ENCODE measurements around the gene DDAH1.
A peak's percentile ranks its signal among the peaks of the same experiment; 100 is the strongest.

Gene DDAH1

GRCh38 chr1:85437139-85437538 lies 27.8 kb downstream of the DDAH1 start:
- no peak for DNase-seq

GRCh38 chr1:85433096-85433495 lies 31.9 kb downstream of the DDAH1 start:
- no peak for DNase-seq

GRCh38 chr1:85428471-85429089 lies 36.4 kb downstream of the DDAH1 start:
- DNase-seq: no peak

- DNase-seq: no peak
These were observed 37.1 kb downstream of the DDAH1 start for GRCh38 chr1:85427849-85428248.

- DNase-seq: no peak
These were observed 37.6 kb downstream of the DDAH1 start for GRCh38 chr1:85427331-85427730.

GRCh38 chr1:85421179-85421578 lies 43.8 kb downstream of the DDAH1 start:
- DNase-seq: no peak

- DNase-seq: no peak
These were observed 44.8 kb downstream of the DDAH1 start for GRCh38 chr1:85420199-85420598.

GRCh38 chr1:85417876-85418275 lies 47.1 kb downstream of the DDAH1 start:
- no peak for DNase-seq

GRCh38 chr1:85417017-85417416 lies 47.9 kb downstream of the DDAH1 start:
- DNase-seq: no peak

- DNase-seq: no peak
These were observed 51.8 kb downstream of the DDAH1 start for GRCh38 chr1:85413169-85413568.

- no peak for DNase-seq
These were observed 53.2 kb downstream of the DDAH1 start for GRCh38 chr1:85411567-85412305.

- no peak for DNase-seq
These were observed 55.4 kb downstream of the DDAH1 start for GRCh38 chr1:85409516-85409915.

- DNase-seq: no peak
These were observed 57.1 kb downstream of the DDAH1 start for GRCh38 chr1:85407746-85408377.

- peak; percentile 68 for DNase-seq
These were observed 57.9 kb downstream of the DDAH1 start for GRCh38 chr1:85406887-85407533.

- no peak for DNase-seq
These were observed 58.9 kb downstream of the DDAH1 start for GRCh38 chr1:85406081-85406480.

- DNase-seq: no peak
These were observed 60.6 kb downstream of the DDAH1 start for GRCh38 chr1:85404408-85404807.

GRCh38 chr1:85398391-85399064 lies 66.4 kb downstream of the DDAH1 start:
- no peak for DNase-seq

GRCh38 chr1:85397490-85398032 lies 67.4 kb downstream of the DDAH1 start:
- DNase-seq: no peak

GRCh38 chr1:85396194-85396593 lies 68.8 kb downstream of the DDAH1 start:
- no peak for DNase-seq

GRCh38 chr1:85394130-85394529 lies 70.8 kb downstream of the DDAH1 start:
- no peak for DNase-seq

GRCh38 chr1:85393490-85393889 lies 71.5 kb downstream of the DDAH1 start:
- DNase-seq: no peak

- no peak for DNase-seq
These were observed 76.5 kb downstream of the DDAH1 start for GRCh38 chr1:85388416-85388815.

GRCh38 chr1:85387781-85388180 lies 77.2 kb downstream of the DDAH1 start:
- DNase-seq: no peak
